ENCODE results near the gene HSD11B1.

The HSD11B1 gene

GRCh38 chr1:209746451-209747165, 42.0 kb downstream of the HSD11B1 start:
- Histone ChIP-seq H3K4me3 (ENCODE audit: low read depth in 1 of 2, low read length in 1 of 2) (no peak overlapping the region), H3K27me3 (no peaks in the 10 kb centered on the region), H3K36me3 (no peaks in the 10 kb centered on the region), H3K4me1 (ENCODE audit: control insufficient read depth in 1 of 2, insufficient read depth in 1 of 2, low read depth in 1 of 2, low read length in 1 of 2) (peaks cover 42 to 43% of the 10 kb centered on the region in 2 experiments), H3K9me3 (no peaks in the 10 kb centered on the region), H3K27ac (no peak overlapping the region)
- no peak for TF ChIP-seq CTCF (IDR thresholded peaks at IDR 0.05)

- peak overlapping the region; percentile 84 for H3K27ac ChIP-seq
- H3K9me3 ChIP-seq, result no peaks in the 10 kb centered on the region
- H3K36me3 ChIP-seq, result no peaks in the 10 kb centered on the region
- peaks cover 53 to 54% of the 10 kb centered on the region in 2 experiments for H3K4me1 ChIP-seq (ENCODE audit: control insufficient read depth in 1 of 2, insufficient read depth in 1 of 2, low read depth in 1 of 2, low read length in 1 of 2)
- H3K4me3 ChIP-seq (ENCODE audit: low read depth in 1 of 2, low read length in 1 of 2), result peak overlapping the region; percentile 26 to 37
- no peaks in the 10 kb centered on the region for H3K27me3 ChIP-seq
- TF ChIP-seq CTCF (IDR thresholded peaks at IDR 0.05), result peak; percentile 99
Observed at GRCh38 chr1:209747580-209748262, 43.1 kb downstream of the HSD11B1 start.

GRCh38 chr1:209748620-209749019, 44.0 kb downstream of the HSD11B1 start:
- no peaks in the 10 kb centered on the region for H3K9me3 ChIP-seq
- no peak for TF ChIP-seq CTCF (IDR thresholded peaks at IDR 0.05)
- no peaks in the 10 kb centered on the region for H3K36me3 ChIP-seq
- H3K27me3 ChIP-seq, result no peaks in the 10 kb centered on the region
- peaks cover 62 to 63% of the 10 kb centered on the region in 2 experiments for H3K4me1 ChIP-seq (ENCODE audit: control insufficient read depth in 1 of 2, insufficient read depth in 1 of 2, low read depth in 1 of 2, low read length in 1 of 2)
- H3K4me3 ChIP-seq (ENCODE audit: low read depth in 1 of 2, low read length in 1 of 2), result no peak overlapping the region
- peak overlapping the region; percentile 84 for H3K27ac ChIP-seq

- Histone ChIP-seq H3K27me3 (no peaks in the 10 kb centered on the region), H3K9me3 (no peaks in the 10 kb centered on the region), H3K27ac (peak overlapping the region; percentile 84), H3K4me3 (ENCODE audit: low read depth in 1 of 2, low read length in 1 of 2) (no peak overlapping the region), H3K36me3 (no peaks in the 10 kb centered on the region), H3K4me1 (ENCODE audit: control insufficient read depth in 1 of 2, insufficient read depth in 1 of 2, low read depth in 1 of 2, low read length in 1 of 2) (peaks cover 68 to 69% of the 10 kb centered on the region in 2 experiments)
- no peak for TF ChIP-seq CTCF (IDR thresholded peaks at IDR 0.05)
Observed at GRCh38 chr1:209749205-209749604, 44.6 kb downstream of the HSD11B1 start.

GRCh38 chr1:209749670-209750323, 45.2 kb downstream of the HSD11B1 start:
- Histone ChIP-seq H3K4me3 (ENCODE audit: low read depth in 1 of 2, low read length in 1 of 2) (peak overlapping the region in 1 of 2 experiments; percentile 11), H3K27ac (peak overlapping the region; percentile 84), H3K27me3 (no peaks in the 10 kb centered on the region), H3K4me1 (ENCODE audit: control insufficient read depth in 1 of 2, insufficient read depth in 1 of 2, low read depth in 1 of 2, low read length in 1 of 2) (peaks cover 74 to 75% of the 10 kb centered on the region in 2 experiments), H3K9me3 (no peaks in the 10 kb centered on the region), H3K36me3 (no peaks in the 10 kb centered on the region)
- TF ChIP-seq CTCF (IDR thresholded peaks at IDR 0.05), result no peak

Data from neutrophil (primary cell).